GM23338 (cell line): ENCODE measurements around the gene INPP4A. TPM values are rescaled to one million over a fixed set of nuclear protein-coding genes. Genes with fewer than 3 reads are reported as not detected.

ENCODE experiments used
- ATAC-seq: fragments of 200-7000 bp; cut with Tn5 transposase; 3 replicates; pipeline ENCODE4 v1.9.1; 2020
- DNase-seq: peaks from one replicate; pipeline ENCODE4 v3.0.0-alpha.2; 2015; ENCODE audit warnings: low spot score
- H2AFZ ChIP-seq: fragments of 200-600 bp; sonication (generic); 2 replicates; pipeline ENCODE4 v1.8.0; 2016; ENCODE audit warnings: antibody characterized with exemption, mild to moderate bottlenecking, moderate library complexity
- H3F3A ChIP-seq: fragments of 200-600 bp; sonication (generic); replicated peaks from 2 replicates; pipeline ENCODE4 v1.8.0; 2017; ENCODE audit warnings: antibody characterized with exemption, mixed run types, low read depth
- H3K27ac ChIP-seq: fragments of 200-600 bp; sonication (generic); 2 replicates; pipeline ENCODE4 v1.6.1; 2016; ENCODE audit warnings: low read depth
- H3K27me3 ChIP-seq: fragments of 200-600 bp; sonication (generic); 2 replicates; pipeline ENCODE4 v1.8.0; 2016; ENCODE audit warnings: mild to moderate bottlenecking, mixed run types, moderate library complexity; ENCODE audit not compliant: insufficient read depth
- H3K36me3 ChIP-seq: fragments of 200-600 bp; sonication (generic); 2 replicates; pipeline ENCODE4 v1.8.0; 2016; ENCODE audit warnings: mild to moderate bottlenecking; ENCODE audit not compliant: insufficient read depth
- H3K4me1 ChIP-seq: fragments of 200-600 bp; sonication (generic); 2 replicates; pipeline ENCODE4 v1.8.0; 2016; ENCODE audit warnings: mild to moderate bottlenecking, moderate library complexity; ENCODE audit not compliant: insufficient read depth
- H3K4me2 ChIP-seq: fragments of 200-600 bp; sonication (generic); 2 replicates; pipeline ENCODE4 v1.7.1; 2017; ENCODE audit warnings: mixed run types
- H3K4me3 ChIP-seq: fragments of 200-600 bp; sonication (generic); 2 replicates; pipeline ENCODE4 v1.6.1; 2016; ENCODE audit warnings: mixed run types
- H3K79me2 ChIP-seq: fragments of 200-600 bp; sonication (generic); replicated peaks from 2 replicates; pipeline ENCODE4 v1.8.0; 2017; ENCODE audit warnings: mild to moderate bottlenecking; ENCODE audit not compliant: insufficient read depth
- H3K9me2 ChIP-seq: fragments of 200-600 bp; sonication (generic); 2 replicates; pipeline ENCODE4 v1.8.0; 2017; ENCODE audit not compliant: insufficient read depth
- H4K20me1 ChIP-seq: fragments of 200-600 bp; sonication (generic); replicated peaks from 2 replicates; pipeline ENCODE4 v1.8.0; 2017; ENCODE audit warnings: mild to moderate bottlenecking; ENCODE audit not compliant: insufficient read depth
- H3K27ac Mint-ChIP-seq: 2 replicates; pipeline ENCODE4 v1.8.0; 2020; ENCODE audit warnings: inconsistent platforms, mild to moderate bottlenecking, moderate library complexity, mixed read lengths
- H3K27me3 Mint-ChIP-seq: 3 replicates; pipeline ENCODE4 v1.8.0; 2022; ENCODE audit warnings: low read depth, mild to moderate bottlenecking, moderate library complexity, mixed read lengths, inconsistent platforms; ENCODE audit not compliant: insufficient read depth, poor library complexity
- H3K36me3 Mint-ChIP-seq: 3 replicates; pipeline ENCODE4 v1.8.0; 2021; ENCODE audit warnings: low read depth, mild to moderate bottlenecking, inconsistent platforms, moderate library complexity, mixed read lengths
- H3K4me1 Mint-ChIP-seq: 3 replicates; pipeline ENCODE4 v1.8.0; 2020; ENCODE audit warnings: mild to moderate bottlenecking, inconsistent platforms, mixed read lengths
- H3K4me3 Mint-ChIP-seq: 3 replicates; pipeline ENCODE4 v1.8.0; 2021; ENCODE audit warnings: moderate library complexity, mild to moderate bottlenecking, inconsistent platforms, mixed read lengths
- H3K9me3 Mint-ChIP-seq: 3 replicates; pipeline ENCODE4 v1.8.0; 2020; ENCODE audit warnings: moderate library complexity, mild to moderate bottlenecking, inconsistent platforms, mixed read lengths
- JUNB ChIP-seq: IDR thresholded peaks from one replicate; pipeline ENCODE4 v1.6.1; 2016; ENCODE audit warnings: antibody characterized with exemption; ENCODE audit not compliant: unreplicated experiment
- ZNF462 ChIP-seq: fragments of 250-450 bp; sonication (Bioruptor Pico); IDR thresholded peaks from 2 replicates; pipeline ENCODE4 v1.5.0; 2020; ENCODE audit warnings: mild to moderate bottlenecking, moderate library complexity
- polyA plus RNA-seq: library from polyadenylated mRNA; unstranded; fragments of >200 nt; fragmentation: Nextera tagmentation; extraction: Ambion mirVana; gene quantifications from 2 replicates; pipeline ENCODE4 v1.2.1, GENCODE V29; 2016
- total RNA-seq: library from RNA; depleted of rRNA; stranded (reverse); fragments of >200 nt; shearing (Covaris generic); gene quantifications from 2 replicates; pipeline ENCODE4 v1.2.3, GENCODE V29; 2014

The INPP4A gene
- total and polyA plus RNA-seq, 2 experiments from 2014 or later: 8.5 to 36.9 TPM

GRCh38 chr2:98438190-98439133 is 6.2 kb upstream of the INPP4A start:
- H3K4me3 ChIP-seq: no peak overlapping the region
- H3K36me3 Mint-ChIP-seq: peaks cover 38% of the 10 kb centered on the region
- no peak overlapping the region for H3K27ac Mint-ChIP-seq
- H3K79me2 ChIP-seq: no peaks in the 10 kb centered on the region
- no peaks in the 10 kb centered on the region; the same call in 1 of the 2 replicates for H3K36me3 ChIP-seq
- no peaks in the 10 kb centered on the region; the same call in 1 of the 2 replicates for H3F3A ChIP-seq
- no peaks in the 10 kb centered on the region for H4K20me1 ChIP-seq
- ATAC-seq: no peak
- 0 out of 2 replicates have a peak overlapping the region, but pooled peaks have one; percentile 5 for H3K4me2 ChIP-seq
- no peak for DNase-seq
- H3K9me3 Mint-ChIP-seq: peaks cover 46% of the 10 kb centered on the region
- no peak overlapping the region for H2AFZ ChIP-seq
- TF ChIP-seq ZNF462 (CRISPR knock-in tag) (no peak), JUNB (no peak)
- H3K27me3 ChIP-seq: no peaks in the 10 kb centered on the region
- H3K4me1 ChIP-seq: peaks cover 25% of the 10 kb centered on the region
- peaks cover 8% of the 10 kb centered on the region for H3K27me3 Mint-ChIP-seq
- no peak overlapping the region for H3K27ac ChIP-seq
- H3K4me3 Mint-ChIP-seq: no peak overlapping the region
- H3K9me2 ChIP-seq: no peaks in the 10 kb centered on the region
- peaks cover 34% of the 10 kb centered on the region for H3K4me1 Mint-ChIP-seq
